Activated naive CD4-positive, alpha-beta T cell treated with anti-CD3 and anti-CD28 coated beads, Interleukin-2, amount 10 ng/mL, durations not matched to agents 7 days and 5 days (primary cell): ENCODE measurements around the gene SRSF5.
A peak's percentile ranks its signal among the peaks of the same experiment; 100 is the strongest.

Experiments
- CTCF ChIA-PET: fragments of 350-600 bp; sonication (Branson Sonifier 250); formaldehyde crosslinking; loops from one replicate; lab custom pipeline; 2021; ENCODE audit warnings: antibody characterized with exemption; lab: Charles Lee
- DNase-seq: peaks from one replicate; pipeline ENCODE4 v3.0.0-alpha.2; 2020
- H3K27ac Mint-ChIP-seq: one replicate; pipeline ENCODE4 v1.8.0; 2021; ENCODE audit warnings: mild to moderate bottlenecking, moderate library complexity, mixed read lengths
- H3K27me3 Mint-ChIP-seq: one replicate; pipeline ENCODE4 v1.8.0; 2021; ENCODE audit warnings: mild to moderate bottlenecking, mixed read lengths
- H3K36me3 Mint-ChIP-seq: one replicate; pipeline ENCODE4 v1.8.0; 2021; ENCODE audit warnings: mixed read lengths
- H3K4me1 Mint-ChIP-seq: one replicate; pipeline ENCODE4 v1.8.0; 2021; ENCODE audit warnings: mixed read lengths
- H3K4me3 Mint-ChIP-seq: one replicate; pipeline ENCODE4 v1.8.0; 2021; ENCODE audit warnings: mild to moderate bottlenecking, moderate library complexity, mixed read lengths
- H3K9me3 Mint-ChIP-seq: one replicate; pipeline ENCODE4 v1.8.0; 2021; ENCODE audit warnings: mixed read lengths

The SRSF5 gene

DNA sequence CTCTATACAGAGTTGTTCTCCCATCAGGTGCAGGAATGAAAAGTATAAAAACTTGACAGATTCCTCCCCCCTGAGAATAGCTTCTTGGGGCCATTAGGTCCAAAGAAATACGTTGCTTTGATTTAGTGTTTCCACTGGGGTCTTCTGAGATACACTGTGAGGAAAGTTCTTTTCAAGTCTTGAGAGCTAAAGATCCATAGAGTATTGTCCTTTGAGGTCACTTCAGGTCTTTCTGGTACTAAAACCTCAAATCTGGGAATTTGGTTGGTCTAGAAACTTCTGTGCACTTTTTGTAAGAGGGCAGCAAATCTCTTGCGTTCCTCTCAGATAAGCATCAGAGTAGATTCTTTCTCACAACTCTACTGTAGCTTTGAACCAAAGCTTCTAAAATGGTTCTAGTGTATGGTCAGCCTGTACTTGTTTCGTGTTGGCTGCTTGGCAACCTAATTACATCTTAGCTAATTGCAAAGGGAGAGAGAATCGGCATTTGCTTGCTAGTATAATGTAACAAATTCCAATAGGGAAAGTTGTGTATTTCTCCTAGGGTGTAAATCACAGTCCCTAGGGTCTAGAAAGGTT lies 10.0 kb downstream of the SRSF5 start:
- no peaks in the 10 kb centered on the region for H3K9me3 Mint-ChIP-seq
- peaks cover 52% of the 10 kb centered on the region for H3K4me1 Mint-ChIP-seq
- peaks cover 81% of the 10 kb centered on the region for H3K36me3 Mint-ChIP-seq
- H3K27ac Mint-ChIP-seq = peak overlapping the region; percentile 7
- H3K4me3 Mint-ChIP-seq = no peak overlapping the region
- CTCF ChIA-PET = no interaction called here
- H3K27me3 Mint-ChIP-seq = no peaks in the 10 kb centered on the region
- DNase-seq = no peak

DNA sequence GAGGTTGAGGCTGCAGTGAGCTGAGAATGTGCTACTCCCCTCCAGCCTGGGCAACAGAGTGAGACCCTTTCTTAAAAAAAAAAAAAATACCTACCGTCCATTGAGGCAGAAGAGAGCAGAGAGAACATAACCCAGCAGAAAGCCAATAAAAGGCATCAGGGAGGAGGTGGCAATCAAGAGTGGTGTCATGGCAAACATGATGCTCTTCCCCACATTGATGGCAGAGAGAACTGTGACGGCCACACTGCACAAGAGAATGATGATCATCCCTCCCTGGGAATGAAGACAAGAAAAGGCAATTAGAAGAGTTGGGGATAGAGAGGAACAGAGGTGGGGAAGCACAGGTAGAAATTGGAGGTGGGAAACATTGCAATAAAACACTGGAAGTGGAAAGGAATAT lies 12.1 kb downstream of the SRSF5 start:
- Mint-ChIP-seq H3K4me1 (peaks cover 36% of the 10 kb centered on the region), H3K27me3 (no peaks in the 10 kb centered on the region), H3K4me3 (no peak overlapping the region), H3K36me3 (peaks cover 61% of the 10 kb centered on the region), H3K27ac (no peak overlapping the region), H3K9me3 (no peaks in the 10 kb centered on the region)
- no peak for DNase-seq
- CTCF ChIA-PET = no interaction called here

DNA sequence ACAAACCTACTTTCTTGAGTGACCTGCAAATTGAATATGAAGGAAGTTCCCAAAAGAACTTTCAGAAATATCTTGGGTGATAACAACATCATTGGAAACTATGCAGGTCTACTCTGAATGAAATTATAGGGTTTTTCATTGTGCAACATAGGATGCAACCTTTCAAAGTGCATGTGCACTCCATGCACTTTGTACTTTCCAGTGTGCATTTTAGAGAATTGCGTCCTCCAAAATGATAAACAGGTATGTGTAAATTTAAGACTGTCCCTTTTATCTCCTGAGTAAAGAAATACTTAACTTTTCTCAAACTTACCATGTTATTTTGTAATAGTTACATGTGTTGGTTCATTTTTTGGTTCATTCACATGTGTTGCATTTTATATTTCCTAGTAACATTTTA lies 13.2 kb downstream of the SRSF5 start:
- CTCF ChIA-PET = no interaction called here
- peaks cover 52% of the 10 kb centered on the region for H3K36me3 Mint-ChIP-seq
- peaks cover 29% of the 10 kb centered on the region for H3K4me1 Mint-ChIP-seq
- H3K27me3 Mint-ChIP-seq = no peaks in the 10 kb centered on the region
- no peak overlapping the region for H3K4me3 Mint-ChIP-seq
- H3K9me3 Mint-ChIP-seq = no peaks in the 10 kb centered on the region
- DNase-seq = no peak
- H3K27ac Mint-ChIP-seq = no peak overlapping the region

DNA sequence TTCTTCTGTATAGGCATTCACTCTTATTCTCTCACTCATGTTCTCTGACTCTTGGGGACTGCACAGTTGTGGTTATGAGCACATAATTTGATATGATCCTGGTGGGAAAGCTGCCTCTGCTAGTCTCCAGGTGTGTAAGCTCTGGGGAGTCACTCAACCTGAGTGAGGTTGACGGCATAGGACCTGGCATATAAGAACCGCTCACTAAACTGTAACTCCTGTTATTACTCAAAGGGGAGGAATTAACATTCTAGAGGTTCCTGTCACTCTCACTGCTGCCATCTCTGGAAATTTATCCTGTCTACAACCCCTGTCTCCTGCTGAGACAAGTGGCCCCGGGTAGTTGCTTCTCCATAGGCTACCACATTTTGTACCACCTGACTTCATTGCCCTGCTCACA lies 14.0 kb downstream of the SRSF5 start:
- Mint-ChIP-seq H3K4me1 (peaks cover 22% of the 10 kb centered on the region), H3K27ac (no peak overlapping the region), H3K27me3 (no peaks in the 10 kb centered on the region), H3K4me3 (no peak overlapping the region), H3K36me3 (peaks cover 46% of the 10 kb centered on the region), H3K9me3 (no peaks in the 10 kb centered on the region)
- CTCF ChIA-PET = no interaction called here
- no peak for DNase-seq

DNA sequence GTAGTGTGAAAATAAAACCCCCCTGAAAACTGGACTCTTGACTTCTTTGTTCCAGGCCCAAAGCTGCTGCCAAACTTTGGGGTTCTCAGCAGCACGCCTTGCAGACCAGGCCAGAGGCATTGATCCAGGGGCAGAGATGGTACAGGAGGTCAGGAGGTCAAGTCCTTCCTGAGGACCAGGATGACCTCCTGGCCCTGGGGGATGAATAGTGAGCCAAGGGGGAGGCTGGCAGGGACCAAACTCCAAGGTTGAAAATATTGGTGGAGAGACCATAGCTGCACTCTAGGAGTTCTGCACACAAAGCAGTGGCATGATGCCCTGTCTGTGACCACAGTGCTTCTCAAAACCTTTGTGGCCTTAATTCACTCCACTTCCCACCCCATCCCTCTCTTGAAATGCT lies 18.0 kb downstream of the SRSF5 start:
- Mint-ChIP-seq H3K4me3 (no peak overlapping the region), H3K36me3 (peaks cover 9% of the 10 kb centered on the region), H3K9me3 (no peaks in the 10 kb centered on the region), H3K27ac (no peak overlapping the region), H3K27me3 (no peaks in the 10 kb centered on the region), H3K4me1 (no peaks in the 10 kb centered on the region)
- CTCF ChIA-PET = no interaction called here
- no peak for DNase-seq

DNA sequence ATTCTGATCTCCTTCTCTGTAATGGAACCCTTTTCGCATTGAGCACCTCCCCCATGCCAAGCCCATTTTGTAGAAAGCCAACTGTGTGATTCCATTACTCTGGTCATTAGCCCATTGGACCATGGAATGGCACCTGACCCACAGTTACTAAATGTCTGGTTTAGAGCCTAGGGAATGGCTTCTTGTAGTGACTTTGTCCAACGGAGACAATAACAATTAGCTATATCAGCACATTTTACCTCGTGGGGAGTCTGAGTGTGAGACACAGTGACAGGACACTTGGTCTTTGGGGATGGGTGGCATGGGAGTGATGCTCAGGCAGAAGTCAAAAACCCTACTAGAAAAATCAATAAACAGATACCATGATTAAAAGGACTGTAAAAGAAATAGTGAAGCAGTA lies 19.7 kb downstream of the SRSF5 start:
- H3K27ac Mint-ChIP-seq = no peak overlapping the region
- no peaks in the 10 kb centered on the region for H3K27me3 Mint-ChIP-seq
- DNase-seq = no peak
- no peaks in the 10 kb centered on the region for H3K4me1 Mint-ChIP-seq
- CTCF ChIA-PET = no interaction called here
- no peak overlapping the region for H3K4me3 Mint-ChIP-seq
- no peaks in the 10 kb centered on the region for H3K36me3 Mint-ChIP-seq
- no peaks in the 10 kb centered on the region for H3K9me3 Mint-ChIP-seq

DNA sequence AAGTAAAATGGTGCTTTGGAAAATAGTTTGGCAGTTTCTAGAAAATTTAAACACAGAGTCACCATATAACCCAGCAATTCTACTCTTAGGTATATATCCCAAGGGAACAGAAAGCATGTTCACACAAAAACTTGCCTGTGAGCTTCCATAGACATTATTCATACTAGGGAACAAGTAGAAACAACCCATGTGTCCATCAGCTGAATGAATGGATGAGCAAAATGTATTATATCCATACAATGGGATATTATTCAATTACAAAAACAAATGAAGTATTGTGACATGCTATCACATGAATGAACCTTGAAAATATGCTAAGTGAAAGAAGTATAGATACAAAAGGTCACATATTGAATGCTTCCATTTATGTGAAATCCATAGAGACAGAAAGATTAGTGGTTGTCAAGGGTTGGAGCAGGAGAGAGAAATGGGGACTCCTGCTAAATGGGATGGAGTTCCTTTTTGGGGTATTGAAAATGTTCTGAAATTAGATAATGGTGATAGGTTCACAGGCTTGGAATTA lies 22.2 kb downstream of the SRSF5 start:
- H3K4me3 Mint-ChIP-seq = no peak overlapping the region
- H3K27ac Mint-ChIP-seq = no peak overlapping the region
- no peaks in the 10 kb centered on the region for H3K36me3 Mint-ChIP-seq
- no peaks in the 10 kb centered on the region for H3K9me3 Mint-ChIP-seq
- DNase-seq = no peak
- CTCF ChIA-PET = no interaction called here
- no peaks in the 10 kb centered on the region for H3K27me3 Mint-ChIP-seq
- H3K4me1 Mint-ChIP-seq = no peaks in the 10 kb centered on the region

DNA sequence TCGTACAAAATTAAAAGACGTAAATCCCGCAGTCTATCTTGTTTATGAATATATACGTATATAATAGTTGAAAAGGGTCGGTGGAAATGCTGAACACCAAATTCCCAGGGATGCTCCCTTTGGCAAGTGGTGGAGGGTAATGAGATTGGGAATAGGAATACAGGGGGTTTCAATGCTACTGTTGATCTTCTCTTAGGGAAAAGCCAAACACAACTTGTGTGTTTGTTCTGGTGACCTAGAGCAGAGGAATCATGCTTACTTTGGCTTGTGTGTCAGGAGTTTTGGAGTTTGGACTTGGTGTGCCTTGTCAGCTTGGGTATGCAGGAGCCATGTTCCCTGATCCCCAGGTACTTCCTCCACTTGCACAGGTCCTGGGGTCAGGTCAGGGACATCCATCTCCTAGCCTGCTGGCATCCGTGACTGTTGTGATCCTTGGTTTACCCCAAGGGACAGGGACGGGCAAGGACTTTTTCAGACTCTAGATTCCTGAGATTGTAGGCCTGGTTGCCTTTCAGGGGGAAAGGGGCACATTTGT lies 26.0 kb downstream of the SRSF5 start:
- Mint-ChIP-seq H3K4me3 (no peak overlapping the region), H3K27ac (no peak overlapping the region), H3K27me3 (peaks cover 10% of the 10 kb centered on the region), H3K36me3 (no peaks in the 10 kb centered on the region), H3K4me1 (no peaks in the 10 kb centered on the region), H3K9me3 (no peaks in the 10 kb centered on the region)
- no peak for DNase-seq
- CTCF ChIA-PET = no interaction called here

DNA sequence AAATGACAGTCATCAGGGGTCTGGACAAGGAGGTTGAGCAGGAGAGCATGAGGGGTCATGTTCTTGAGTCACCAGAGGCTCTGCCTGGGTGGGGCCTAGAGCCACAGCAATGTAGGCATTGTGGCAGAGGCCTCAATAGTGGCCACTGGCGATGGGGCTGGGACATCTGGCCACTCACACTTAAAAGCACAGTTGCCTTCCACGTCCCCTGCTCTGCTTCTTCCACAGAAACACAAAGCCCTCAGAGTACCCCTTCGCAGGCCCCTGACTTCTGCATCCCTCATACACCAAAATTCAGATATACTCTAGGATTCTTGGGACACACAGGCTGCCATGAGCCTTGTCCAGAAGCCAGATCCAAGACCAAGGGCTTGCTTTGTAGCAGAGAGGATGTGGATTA lies 27.8 kb downstream of the SRSF5 start:
- CTCF ChIA-PET = interaction anchor here (0.6 kb wide), 1 partner anchor 220 kb away, joined by 3 read pairs; the partner anchor contains the start of gene CCDC177
- peaks cover 10% of the 10 kb centered on the region for H3K27me3 Mint-ChIP-seq
- no peaks in the 10 kb centered on the region for H3K4me1 Mint-ChIP-seq
- H3K4me3 Mint-ChIP-seq = no peak overlapping the region
- DNase-seq = no peak
- no peaks in the 10 kb centered on the region for H3K9me3 Mint-ChIP-seq
- no peak overlapping the region for H3K27ac Mint-ChIP-seq
- H3K36me3 Mint-ChIP-seq = no peaks in the 10 kb centered on the region

DNA sequence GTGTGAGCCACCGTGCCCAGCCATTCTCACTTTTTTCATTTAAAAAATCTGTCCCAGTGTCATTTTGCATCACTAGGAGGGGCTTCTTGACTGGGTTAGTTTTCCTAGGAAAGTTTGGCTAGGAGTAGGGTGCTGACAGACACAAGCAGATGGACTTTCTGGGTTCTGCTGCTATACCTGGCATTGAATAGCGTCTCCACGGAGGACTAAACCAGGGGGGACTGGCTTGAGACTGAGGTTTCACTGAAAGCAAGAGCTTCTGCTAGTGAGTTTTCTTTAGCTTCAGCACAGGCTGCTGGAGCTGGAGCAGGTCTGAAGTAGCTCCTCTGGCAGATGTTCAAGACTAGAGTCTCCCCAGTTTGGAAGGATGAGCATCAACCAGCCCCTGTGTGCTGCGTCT lies 28.7 kb downstream of the SRSF5 start:
- peaks cover 10% of the 10 kb centered on the region for H3K27me3 Mint-ChIP-seq
- DNase-seq = no peak
- CTCF ChIA-PET = interaction anchor here (0.9 kb wide), 1 partner anchor 211 kb away, joined by 3 read pairs; no protein-coding TSS in a partner anchor
- H3K4me3 Mint-ChIP-seq = no peak overlapping the region
- H3K27ac Mint-ChIP-seq = no peak overlapping the region
- no peaks in the 10 kb centered on the region for H3K9me3 Mint-ChIP-seq
- H3K4me1 Mint-ChIP-seq = no peaks in the 10 kb centered on the region
- H3K36me3 Mint-ChIP-seq = no peaks in the 10 kb centered on the region

DNA sequence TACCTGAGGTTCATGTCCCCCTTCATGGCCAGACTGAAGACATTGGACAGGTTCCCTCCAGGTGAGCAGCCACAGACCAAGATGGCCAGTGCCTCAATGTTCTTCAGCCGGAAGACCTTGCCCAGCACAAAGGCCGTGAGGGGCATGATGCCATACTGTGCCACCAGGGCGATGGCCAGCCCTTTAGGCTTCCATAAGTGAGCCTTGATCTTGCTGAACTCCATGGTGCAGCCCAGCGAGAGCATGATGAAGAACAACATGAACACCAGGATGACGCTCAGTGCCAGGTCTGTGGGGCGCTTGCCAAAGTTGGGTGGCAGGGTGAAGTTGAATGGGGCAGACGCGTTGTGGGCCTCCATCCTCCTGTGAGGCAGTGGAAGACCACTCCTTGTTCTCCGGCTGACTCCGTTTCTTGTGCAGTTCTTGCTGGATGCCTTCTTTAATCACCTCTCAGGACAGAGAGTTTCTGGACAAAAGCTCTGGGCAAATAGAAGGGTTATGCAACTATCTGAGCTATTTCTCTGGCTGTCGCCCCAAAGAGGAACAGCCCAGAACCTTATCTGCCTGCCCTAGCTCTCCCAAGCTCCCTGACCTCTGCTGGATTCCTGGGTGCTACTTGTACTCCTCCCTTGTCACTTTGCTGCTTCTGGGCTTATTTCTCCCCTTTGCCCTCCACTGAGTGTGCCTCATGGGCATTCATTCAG lies 30.0 kb downstream of the SRSF5 start, which contains the start of gene SLC10A1:
Gene SLC10A1 (minus strand): TSS at position 445 of the 704 bp plus-strand sequence. CDS start 86 bp downstream, at position 359.
- peaks cover 11% of the 10 kb centered on the region for H3K27me3 Mint-ChIP-seq
- H3K27ac Mint-ChIP-seq = no peak within 1 kb of the TSS
- H3K4me3 Mint-ChIP-seq = no peak within 1 kb of the TSS
- H3K4me1 Mint-ChIP-seq = no peaks in the 10 kb centered on the region
- DNase-seq = no peak
- H3K9me3 Mint-ChIP-seq = no peaks in the 10 kb centered on the region
- no peaks in the 10 kb centered on the region for H3K36me3 Mint-ChIP-seq
- CTCF ChIA-PET = no interaction called here

DNA sequence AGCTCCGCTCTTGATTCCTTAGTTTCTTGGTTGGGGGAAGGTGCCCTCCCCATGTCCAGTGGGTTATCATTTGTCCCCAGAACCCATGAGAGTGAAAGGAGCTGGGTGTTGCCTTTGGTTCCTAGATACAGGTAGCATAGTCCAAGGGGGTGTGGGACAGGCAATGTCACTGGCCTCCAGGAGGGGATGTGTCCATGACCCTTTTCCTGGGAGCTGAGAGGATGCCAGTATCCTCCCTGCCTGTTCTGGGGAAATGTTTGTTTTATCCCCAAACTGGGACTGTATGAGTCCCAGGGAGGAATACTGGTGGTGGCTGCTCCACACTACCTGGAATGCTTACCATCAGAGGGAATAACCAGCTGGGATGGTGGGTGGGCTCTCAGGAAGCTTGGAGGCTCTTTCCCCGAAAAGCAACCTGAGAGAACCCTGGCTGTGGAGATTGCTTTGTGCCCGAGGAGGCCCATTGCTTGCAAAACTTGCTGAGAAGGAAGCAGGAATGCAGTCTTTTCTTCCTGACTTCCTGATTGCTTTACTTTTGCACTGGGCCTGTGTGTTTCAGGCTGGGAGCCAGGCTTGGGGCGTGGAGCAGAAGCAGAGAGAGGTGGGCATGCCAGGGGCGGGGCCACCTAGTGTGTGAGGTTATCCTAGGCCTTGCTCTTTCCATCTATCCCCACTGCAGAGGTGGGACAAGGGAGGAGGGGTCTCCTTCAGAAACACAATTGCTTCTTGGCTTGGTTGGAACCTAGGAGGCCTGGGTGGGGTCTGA lies 30.8 kb downstream of the SRSF5 start:
- H3K27ac Mint-ChIP-seq = no peak overlapping the region
- H3K36me3 Mint-ChIP-seq = no peaks in the 10 kb centered on the region
- H3K4me1 Mint-ChIP-seq = no peaks in the 10 kb centered on the region
- CTCF ChIA-PET = no interaction called here
- peaks cover 14% of the 10 kb centered on the region for H3K27me3 Mint-ChIP-seq
- no peaks in the 10 kb centered on the region for H3K9me3 Mint-ChIP-seq
- H3K4me3 Mint-ChIP-seq = no peak overlapping the region
- no peak for DNase-seq

DNA sequence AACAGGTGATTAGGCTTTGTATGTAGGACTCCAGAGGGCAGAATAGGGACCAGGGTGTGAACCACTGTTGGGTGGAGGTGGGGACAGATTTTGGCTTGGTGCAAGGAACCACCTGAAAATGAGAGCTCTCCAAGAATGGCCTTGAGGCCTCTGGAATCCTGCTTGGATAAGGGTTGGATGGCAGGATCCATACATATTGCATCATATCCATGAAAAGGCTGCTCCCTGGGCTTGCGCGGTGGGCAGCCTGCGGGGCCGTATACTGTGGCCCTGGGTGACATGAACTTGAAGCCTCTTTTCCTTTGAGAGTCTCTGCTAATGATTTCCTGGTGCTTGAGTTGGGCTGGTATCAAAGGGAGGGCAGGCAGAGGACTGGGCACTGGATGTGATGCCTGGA lies 31.4 kb downstream of the SRSF5 start:
- peaks cover 14% of the 10 kb centered on the region for H3K27me3 Mint-ChIP-seq
- DNase-seq = no peak
- no peaks in the 10 kb centered on the region for H3K36me3 Mint-ChIP-seq
- no peak overlapping the region for H3K4me3 Mint-ChIP-seq
- no peak overlapping the region for H3K27ac Mint-ChIP-seq
- H3K4me1 Mint-ChIP-seq = no peaks in the 10 kb centered on the region
- H3K9me3 Mint-ChIP-seq = no peaks in the 10 kb centered on the region
- CTCF ChIA-PET = no interaction called here

DNA sequence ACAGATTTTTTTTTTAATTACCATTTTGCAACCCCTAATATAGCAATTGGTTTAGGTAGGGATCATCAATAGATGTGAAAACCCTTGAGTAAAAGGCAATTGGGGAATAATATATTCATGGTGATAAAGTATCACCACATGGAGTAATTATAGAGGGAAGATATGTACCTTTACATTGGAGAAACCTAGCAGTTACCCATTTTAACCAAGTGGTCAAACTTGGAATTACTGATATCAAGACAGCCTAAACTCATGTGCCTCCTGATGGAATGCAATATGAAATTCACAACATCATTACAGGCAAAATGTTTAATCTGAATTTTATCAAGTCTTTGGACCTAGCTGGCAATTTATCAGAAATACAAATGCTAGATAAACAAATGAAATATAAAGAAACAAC lies 36.8 kb downstream of the SRSF5 start:
- CTCF ChIA-PET = no interaction called here
- Mint-ChIP-seq H3K4me3 (no peak overlapping the region), H3K9me3 (no peaks in the 10 kb centered on the region), H3K27ac (no peak overlapping the region), H3K4me1 (no peaks in the 10 kb centered on the region), H3K36me3 (no peaks in the 10 kb centered on the region), H3K27me3 (peaks cover 11% of the 10 kb centered on the region)
- no peak for DNase-seq
